Hematopoietic multipotent progenitor cell treated with erythropoietin and hydrocortisone succinate and interleukin-3 and kit ligand, for 8 days (in vitro differentiated cells): ENCODE results near the gene EMID1.
A peak's percentile ranks its signal among the peaks of the same experiment; 100 is the strongest.

Experiments used
- DNase-seq: peaks from one replicate; pipeline ENCODE4 v3.0.0-alpha.2; 2015

EMID1 gene

DNA sequence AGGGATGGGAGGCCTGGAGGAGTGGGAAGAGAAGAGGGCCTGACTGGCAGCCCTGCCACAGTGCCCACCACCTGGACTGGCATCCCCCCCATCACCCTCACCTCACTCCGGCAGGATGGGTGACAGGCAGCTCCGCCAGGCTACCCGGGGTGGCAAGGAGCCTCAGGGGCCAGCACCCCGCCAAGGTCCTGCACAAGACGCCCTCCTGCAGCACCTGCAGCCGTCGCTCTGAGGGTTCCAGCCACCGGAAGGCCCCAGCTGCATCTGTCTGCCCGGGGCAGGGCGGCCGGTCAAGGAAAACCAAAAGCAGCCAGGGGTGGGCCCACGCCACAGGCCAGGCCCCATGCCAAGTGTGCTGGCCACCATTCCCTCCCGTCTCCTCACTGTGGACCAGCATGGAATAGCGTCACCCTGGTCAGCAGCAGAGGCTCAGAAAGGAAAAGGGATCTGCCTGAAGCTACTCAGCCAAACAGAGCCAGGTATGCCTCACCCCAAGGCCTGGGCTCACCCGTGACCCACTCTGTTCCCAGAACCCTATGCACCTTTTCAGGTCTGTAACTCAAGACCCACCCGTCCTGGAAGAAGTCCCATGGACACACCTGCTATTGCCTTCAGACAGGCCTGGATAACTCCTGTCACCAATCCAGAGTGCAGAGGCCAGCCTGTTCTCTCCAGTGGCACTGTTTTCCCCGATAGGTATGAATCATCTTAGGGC is 55.1 kb downstream of the EMID1 start:
- DNase-seq = no peak

DNA sequence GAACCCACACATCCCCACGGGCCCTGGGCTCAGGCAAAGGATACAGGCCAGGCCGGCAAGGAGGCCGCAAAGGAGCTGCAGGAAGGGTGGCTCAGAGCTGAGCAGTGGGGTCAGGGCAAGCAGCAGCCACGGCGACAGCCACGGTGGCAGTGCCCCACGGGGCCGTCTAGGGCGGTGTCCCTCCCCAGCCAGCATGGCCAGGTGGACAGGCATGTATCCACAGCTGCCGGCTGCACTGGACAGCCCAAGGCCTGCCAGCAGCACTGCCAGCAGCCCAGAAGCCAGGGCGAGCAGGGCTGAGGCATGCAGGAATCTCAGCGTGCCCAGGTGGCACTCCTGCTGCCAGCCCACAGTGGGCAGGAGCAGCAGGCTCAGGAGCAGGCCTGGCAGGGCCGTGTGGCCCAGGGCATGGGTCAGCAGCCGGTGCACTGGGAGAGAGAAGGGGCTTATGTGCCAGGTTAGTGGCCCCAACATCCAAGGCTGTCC is 58.1 kb downstream of the EMID1 start:
- DNase-seq = no peak

DNA sequence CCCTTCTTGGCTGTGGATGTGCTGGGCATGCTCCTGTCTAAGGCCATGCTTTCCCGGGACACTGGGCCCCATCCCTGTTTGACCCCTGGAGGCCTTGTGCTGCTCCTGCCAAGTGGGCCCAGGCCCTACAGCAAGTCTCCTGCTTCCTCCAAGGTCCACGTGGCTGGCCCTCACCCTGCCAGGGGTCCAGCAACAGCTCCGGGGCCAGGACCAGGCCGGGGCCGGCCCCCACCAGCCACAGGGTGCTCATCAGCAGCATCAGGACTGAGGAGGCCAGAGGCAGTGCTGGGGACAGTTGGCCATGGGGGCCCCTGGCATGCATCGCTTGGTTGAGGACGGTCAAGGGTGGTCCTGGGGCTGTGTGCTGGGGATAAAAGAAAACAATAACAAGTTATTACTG is 59.6 kb downstream of the EMID1 start:
- DNase-seq = no peak

DNA sequence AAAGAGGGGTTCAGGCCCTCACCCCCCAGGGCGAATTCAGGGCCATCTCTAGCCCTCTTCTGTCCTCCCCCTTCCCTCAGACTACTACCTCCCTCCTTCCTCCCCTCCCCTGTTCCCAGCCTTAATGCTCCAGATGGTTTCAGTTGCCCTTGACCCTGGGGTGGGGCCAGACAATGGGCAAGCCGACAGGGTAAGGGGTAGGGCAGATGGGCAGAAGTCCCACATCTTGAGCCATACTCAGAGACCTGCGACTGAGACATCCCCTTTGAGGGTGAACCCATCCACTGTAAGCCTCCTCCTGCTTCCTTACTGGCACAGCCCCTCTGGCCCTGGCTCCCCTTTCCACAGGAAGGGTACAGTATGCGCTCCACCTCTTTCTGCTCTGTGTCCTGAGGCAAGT is 60.2 kb downstream of the EMID1 start:
- no peak for DNase-seq

DNA sequence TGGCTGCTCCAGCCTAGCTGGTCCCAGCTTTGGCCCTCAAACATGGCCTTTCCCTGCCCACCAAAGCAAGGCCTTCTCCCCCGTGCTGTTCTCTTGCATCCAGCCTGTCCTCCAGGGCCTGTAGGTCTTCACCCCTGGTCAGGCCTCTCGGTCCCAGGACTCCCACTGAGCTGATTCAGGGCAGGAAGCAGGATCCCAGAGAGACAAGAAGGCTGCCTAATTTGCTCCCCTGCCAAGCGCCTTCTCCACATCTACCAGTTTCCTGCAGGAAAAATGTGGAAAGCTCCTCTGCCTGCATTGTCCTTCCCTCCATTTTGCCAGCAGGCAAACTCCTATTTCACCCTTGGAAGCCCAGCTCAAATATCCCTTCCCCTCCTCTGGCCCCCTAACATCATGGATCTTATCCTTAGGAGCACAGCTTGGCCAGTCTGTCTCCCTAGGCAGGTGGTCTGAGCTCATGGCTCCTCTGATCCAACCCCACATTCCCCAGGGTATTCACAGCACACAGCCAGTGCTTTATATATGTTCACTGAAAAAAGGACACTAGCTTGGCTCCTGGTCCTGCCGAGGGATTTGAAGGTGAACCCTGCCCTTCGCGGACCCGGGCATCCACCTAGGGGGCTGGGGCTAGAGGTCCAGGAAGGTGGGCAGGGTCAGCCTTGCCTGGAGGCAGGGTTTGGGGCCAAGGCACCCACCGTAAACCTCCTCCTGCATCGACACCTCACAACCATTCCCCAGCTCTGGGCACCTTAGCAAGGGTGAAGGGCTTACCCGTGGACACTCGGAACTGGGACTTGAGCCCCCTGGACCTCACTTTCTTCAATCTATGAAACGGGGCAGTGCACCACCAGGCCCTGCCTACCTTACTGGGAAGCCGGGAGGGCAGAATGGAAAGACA is 61.1 kb downstream of the EMID1 start:
- DNase-seq = peak; percentile 20

DNA sequence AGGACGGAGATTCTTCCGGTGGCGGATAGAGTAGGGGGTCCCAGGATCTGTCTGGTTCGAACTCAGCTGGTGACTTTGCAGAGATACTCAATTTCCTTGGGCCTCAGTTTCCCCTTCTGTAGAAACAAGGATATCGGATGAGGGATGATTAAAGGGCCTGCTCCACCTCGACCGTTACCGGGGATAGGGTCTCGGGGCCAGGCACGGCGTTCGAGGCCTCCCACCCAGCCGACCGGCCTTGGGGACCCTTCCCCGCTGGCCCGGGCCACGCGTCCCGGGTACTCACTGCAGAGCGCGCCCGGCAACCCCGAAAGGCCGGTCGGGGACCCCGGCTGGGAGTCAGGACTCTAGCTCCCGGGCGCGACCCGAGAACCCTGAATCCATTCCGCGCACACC is 61.8 kb downstream of the EMID1 start:
- DNase-seq = no peak

DNA sequence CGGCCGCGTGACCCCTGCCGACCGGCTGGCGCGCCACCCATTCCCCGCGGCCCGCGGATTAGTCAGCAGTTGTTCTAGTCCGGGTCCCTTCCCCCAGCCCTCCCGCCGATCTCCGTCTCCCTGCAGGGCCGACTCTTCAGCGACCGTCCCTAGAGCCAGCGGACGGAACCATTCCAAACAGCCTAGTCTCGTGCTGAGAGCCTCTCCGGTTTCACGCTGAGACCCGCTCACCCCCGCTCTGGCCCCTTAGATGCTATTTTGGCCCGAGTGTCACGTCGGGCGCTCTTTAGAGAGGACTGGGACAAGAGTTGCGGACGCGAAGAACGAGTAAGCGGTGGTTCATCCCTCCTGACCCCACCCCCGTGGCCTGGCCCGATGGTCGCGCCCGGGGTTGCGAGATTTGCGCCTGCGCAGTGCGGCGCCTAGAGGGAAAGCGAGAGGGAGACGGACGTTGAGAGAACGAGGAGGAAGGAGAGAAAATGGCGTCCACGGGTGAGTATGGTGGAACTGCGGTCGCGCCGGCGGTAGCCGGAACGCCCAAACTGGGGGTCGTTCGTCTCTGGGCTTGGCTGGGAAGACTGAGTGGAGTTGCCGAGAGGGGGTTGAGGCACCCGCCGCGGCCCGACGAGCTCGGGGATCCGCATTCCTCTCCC is 62.3 kb downstream of the EMID1 start, which contains the start of the genes EWSR1 and RHBDD3:
Gene EWSR1, plus strand, starts transcription at position 411 of the 653 bp plus-strand sequence. Its CDS starts 69 bp downstream, at position 480.
Gene RHBDD3, minus strand, starts transcription at position 124 of the 653 bp plus-strand sequence. CDS start 2,355 bp downstream, outside the sequence.
- peak; percentile 97 for DNase-seq

- DNase-seq = peak; percentile 58
These were observed 63.0 kb downstream of the EMID1 start for GRCh38 chr22:29268511-29269229.

- peak; percentile 12 for DNase-seq
These were observed 63.5 kb downstream of the EMID1 start for GRCh38 chr22:29269230-29269604.

GRCh38 chr22:29269731-29270474 is 64.2 kb downstream of the EMID1 start:
- DNase-seq = no peak

DNA sequence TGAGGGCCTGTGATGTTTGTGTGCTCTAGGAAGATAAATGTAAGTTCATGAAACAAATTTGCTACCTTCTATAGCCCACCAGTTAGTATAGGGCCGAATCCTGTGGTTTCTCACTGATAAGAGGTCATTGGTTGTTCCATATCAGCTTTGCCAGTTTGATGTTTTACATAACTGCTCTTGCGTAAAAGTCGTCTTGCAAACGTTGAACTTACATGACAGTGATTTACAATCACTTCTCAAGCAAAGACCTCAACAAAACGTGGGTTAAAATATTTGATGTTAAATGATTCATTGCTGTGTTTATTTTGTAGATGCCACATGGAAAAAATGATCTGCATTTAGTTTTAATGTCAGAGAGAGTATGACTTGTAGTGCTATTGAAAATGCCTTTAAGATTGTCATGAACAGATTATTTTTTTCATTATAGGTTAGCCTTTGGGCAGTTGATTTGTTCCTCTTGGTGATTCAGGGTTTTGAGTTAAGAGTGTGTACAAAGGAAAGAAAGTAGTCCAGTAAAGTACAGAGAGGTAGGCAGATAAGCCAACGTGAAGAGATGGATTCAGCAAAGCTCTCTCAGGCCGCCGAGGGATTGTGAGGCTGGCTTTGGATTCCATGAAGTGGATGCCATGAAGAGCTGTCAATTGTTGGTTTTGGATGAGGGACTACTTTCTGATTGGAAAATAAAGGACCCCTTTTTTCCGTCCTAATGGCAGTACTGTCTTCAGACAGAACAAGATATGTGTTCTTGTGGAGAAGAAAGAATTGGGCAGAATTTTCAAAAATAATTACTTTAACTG is 65.0 kb downstream of the EMID1 start:
- peak; percentile 92 for DNase-seq

- no peak for DNase-seq
These were observed 66.9 kb downstream of the EMID1 start for GRCh38 chr22:29272624-29273023.

DNA sequence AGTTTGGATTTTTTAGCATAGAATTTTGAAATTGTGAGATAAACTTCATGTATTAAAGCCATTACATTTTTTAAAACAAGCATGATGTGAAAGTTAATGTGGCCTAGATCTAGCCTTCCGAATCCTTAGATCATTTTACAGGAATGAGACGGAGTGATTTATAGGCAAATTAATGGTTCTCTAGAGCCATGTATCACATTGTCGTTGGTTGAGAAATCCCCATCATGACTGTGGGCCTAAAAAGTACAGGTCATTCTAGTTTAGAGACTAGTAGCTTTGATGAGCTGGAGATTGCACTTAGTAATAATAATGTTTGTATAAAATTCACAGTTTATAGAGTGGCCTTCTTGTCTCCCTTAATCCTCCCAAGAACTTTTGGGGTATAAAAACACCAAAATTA is 69.5 kb downstream of the EMID1 start:
- no peak for DNase-seq

DNA sequence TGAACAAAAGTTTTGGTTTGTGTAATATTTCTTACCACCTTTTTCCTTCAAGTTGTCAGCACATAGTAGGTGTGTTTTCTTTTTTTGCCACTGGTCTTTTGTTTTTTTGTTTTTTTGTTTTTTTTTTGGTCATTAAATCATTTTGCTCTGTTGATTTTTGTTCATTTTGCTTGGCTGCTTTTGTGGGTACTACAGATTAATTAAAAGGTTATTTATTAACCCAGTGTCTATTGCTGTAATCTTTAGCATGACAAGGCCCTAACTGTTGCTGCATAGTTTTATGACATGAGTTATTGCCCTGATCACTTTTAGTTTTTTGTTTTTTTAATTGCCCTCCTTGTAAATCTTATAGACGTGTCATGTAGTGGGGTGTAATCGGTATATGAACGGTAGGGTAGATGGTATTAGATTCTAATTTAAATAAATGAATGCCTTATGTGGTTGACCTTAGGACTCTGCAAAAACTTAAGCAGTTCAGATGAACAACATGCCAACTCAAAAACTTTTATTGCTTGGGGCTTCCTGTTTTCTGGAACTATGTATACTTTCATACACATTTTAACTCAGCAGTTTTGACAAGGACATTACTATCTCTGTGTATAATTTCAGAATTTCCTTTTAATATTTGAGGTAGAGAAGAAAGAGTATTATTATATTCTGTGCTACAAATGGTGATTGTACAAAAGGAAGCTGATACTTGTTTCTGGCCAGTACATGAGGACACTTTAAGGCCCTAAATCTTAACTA is 70.3 kb downstream of the EMID1 start:
- DNase-seq = no peak

DNA sequence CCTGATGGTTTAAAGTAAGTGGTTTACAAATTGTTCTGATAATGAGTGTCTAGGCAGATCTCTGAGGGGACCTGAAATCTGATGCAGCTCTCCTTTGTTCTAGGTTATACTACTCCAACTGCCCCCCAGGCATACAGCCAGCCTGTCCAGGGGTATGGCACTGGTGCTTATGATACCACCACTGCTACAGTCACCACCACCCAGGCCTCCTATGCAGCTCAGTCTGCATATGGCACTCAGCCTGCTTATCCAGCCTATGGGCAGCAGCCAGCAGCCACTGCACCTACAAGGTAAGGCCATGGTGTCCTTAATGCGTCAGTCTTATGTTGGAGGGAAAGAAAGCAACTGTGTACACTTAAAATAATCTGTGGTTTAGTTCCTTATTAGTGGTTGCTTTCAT is 72.2 kb downstream of the EMID1 start:
- DNase-seq = no peak

DNA sequence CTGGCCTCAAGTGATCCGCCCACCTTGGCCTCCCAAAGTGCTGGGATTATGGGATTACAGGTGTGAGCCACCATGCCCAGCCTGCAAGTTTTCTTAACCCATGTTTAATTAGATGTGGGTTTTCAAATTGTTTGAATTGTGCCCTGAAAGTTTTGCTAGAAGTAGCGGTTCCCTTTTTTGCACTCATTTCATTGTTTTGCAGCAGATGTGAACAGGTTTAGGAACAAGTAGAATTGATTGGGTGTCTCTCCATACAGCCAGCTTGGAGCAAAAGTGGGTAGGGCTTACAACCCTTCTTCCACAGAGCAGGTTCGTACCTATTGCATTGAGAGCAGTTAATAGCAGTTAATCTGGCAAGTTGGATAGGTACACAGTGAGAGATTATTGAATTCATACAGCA is 78.5 kb downstream of the EMID1 start:
- DNase-seq = no peak

- DNase-seq = no peak
These were observed 83.1 kb downstream of the EMID1 start for GRCh38 chr22:29288837-29289236.

DNA sequence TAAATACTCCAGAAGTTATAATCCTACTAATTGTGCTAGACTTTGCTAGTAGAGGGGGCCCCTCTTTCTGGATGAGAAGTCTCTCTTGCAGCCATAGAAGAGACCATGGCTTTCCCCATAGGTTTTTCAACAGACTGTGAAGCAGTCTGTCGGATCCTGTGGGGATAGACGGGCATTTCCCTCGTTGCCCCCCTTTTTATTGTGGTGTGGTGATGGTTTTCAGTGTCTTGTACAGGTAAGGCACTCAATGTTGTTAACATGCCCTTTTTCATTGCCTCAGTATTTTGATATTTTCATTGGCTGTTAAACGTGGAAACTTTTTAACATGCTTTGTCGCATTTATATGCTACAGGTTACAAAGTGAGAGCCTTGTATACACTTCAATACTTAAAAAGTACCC is 84.4 kb downstream of the EMID1 start:
- DNase-seq = no peak

GRCh38 chr22:29291215-29291614 is 85.5 kb downstream of the EMID1 start:
- DNase-seq = no peak

DNA sequence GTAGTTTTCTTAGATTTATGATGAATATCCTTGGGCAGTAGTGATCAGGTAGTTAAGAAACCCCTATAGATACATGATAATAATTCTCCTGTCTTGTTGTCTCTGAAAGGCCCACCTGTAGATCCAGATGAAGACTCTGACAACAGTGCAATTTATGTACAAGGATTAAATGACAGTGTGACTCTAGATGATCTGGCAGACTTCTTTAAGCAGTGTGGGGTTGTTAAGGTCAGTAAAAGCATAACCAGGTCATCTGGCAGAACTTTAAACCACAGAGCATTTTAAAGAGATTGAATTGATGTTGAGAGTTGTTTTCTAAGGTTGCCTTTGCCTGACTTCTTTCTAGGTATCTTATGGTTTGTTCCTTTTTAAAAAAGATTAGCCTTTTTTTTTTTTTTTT is 86.7 kb downstream of the EMID1 start:
- DNase-seq = no peak
